HUDEP-2 (cell line): ENCODE data around the gene NEURL1B.
"Not testable (repeated sequence)": the region's sequence is repeated elsewhere in the genome, so short reads cannot be mapped to it uniquely, and the experiment has no call there.

Source experiments
- DNase-seq, 76 experiments: peaks; one replicate each; lab custom pipeline; 2025; ENCODE audit not compliant: unreplicated experiment in 76 of 76; lab: John Stamatoyannopoulos, UW

Gene NEURL1B

GRCh38 chr5:172692981-172693380, 51.9 kb downstream of the NEURL1B start:
- DNase-seq, result no peak

DNA sequence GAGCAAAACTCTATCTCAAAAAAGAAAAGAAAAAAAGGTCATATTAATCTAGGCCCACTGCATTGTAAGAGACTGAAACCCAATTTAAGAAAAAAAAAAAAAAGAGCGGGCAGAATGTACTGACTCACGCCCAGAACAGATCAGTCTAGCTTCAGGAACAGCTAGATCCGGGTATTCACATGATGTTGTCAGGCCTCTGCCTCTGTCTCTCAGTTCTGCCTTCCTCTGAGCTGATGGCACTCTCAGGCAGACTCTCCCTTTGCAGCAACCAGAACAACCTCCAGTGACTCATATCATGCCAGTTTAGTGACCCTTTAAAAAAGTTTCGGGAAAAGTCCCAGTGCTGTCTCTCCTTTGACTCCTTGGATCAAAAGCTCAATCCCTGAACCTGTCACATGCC, 53.0 kb downstream of the NEURL1B start:
- no peak for DNase-seq

- DNase-seq, result no peak
These were observed 53.5 kb downstream of the NEURL1B start for GRCh38 chr5:172694541-172694940.

DNA sequence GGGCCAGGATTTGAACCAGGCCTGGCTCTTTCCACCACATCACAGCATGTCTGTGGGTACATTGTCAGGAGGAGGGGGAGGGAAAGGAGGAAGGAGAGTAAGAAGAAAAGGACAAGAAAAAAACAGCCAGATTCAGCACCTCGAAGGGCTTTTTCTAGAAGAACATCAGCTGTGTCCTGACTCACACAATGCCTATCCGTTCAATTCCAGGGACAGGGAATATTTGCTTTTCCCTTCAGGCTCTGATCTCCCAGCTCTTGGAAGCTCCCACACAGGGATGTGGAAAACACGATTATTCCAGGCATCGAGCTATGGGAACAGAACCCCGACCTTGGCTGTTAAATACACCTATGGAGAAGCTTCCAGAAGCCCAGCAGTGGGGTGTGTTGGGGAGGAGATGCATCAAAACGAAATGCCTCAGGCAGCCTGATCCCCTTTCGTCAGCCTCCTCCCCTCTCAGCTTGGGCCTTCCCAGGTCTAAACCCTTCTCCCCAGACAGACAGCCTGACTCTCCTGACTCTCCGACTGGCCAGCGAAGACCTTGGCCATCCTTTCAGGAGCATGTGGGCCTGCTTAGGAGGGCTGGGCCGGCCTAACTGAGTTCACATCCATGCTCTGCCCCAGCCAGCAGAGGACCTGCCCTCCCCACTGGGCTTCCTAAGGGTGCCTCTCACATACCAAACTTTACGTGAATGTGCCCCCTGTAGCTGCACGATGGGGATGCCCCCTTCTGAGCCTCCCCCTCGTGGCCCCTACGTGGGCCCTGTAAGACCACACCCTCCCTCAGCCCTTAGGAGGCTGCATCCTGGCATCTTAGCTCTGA, 54.4 kb downstream of the NEURL1B start:
- DNase-seq, result no peak

DNA sequence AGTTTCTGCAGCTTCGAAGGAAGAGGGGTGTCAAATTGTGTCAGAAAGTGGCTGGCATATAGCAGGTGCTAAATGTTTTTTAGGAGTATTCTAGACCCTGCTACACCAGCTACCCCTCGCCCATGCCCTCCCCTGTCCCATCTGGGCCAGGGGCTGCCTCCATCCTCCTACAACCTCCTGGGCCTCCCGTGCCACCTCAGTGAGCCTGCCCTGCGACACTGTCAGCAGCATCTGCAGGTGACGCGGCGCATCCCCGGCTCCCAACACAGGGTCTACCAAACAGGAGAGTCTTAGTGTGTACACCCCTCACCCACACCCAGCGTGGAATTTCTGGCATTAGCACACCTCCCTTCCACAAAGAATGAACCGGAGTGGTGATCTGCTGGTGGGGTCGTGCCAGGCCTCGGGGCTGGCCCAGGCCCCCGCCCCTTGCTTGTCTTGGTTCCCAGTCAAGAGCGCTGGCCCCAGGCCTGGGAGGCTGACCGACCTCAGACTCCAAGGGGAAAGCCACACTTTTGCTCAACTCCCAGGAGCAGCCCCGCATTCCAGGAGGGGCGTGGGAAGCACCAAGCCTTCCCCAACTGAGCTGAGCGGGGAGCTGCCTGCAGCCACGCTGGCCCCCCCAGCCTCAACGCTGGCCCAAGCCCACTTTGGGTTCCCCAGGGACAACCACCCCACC, 55.2 kb downstream of the NEURL1B start:
- no peak for DNase-seq

DNA sequence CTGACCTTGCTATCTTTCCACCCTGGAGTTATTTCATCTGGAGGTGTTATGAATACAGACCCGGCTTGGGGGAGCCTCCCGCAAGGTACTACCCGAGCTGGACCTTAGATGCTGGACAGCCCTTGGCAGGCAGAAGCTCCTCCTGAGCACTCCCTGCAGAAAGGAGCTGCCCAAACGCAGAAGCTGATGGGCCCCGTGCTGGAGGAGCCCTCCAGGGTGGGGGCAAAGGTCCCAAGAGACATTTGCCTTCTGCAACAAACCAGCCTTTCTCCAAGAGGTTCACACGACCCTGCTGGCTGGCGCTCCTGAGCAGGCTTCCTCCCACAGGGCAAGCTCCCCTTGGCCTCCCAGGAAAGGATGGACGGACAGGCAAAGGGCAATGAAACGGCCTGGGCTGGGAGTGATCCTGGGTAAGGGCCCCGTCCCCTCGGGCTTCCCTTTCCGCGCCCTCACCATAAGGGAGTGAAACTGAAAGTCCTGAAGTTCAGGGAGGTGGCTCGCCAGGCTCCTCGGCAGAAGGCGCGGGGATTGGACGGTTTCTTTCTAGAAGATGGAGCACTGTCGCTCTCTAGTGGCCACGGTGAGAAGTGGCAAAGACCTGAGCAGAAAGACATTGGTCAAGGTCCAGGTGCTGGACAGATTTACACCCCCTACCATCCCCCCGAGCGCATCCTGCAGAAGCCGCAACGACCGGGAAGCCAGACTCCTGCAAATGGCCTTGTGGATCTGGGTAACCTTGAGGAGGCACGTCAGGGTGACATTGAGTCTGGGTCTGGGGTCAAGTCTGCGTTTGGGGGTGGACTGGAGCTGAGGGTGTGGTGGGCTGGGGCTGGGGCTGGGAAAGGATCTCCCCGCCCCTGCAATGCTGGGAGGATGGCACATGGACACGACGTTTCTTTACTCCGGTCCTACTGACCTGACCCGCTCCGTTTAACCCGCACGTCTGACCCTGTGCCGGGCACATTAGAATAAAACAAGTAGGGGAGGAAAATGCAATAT, 56.4 kb downstream of the NEURL1B start:
- peak in 65 of 76 experiments; percentile 7 to 77 (median 50) for DNase-seq

DNA sequence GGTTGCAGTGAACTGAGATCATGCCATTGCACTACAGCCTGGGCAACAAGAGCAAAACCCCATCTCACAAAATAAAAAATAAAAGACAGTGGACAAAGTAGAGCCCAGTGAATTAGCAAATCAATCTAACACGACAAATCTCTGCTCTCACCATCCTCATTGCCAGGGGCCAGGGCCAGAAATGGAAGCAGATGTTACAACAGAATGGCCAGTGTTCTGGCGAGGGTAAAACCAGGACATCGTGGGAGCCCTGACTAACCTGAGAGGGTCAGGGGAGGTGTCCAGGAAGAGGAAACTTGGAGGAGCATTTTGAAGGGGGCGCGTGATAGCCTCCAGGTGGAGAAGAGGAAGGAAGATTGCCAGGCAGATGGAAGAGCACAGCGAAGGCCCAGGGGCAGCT, 58.4 kb downstream of the NEURL1B start:
- no peak for DNase-seq

- no peak for DNase-seq
These were observed 58.9 kb downstream of the NEURL1B start for GRCh38 chr5:172699999-172700364.

DNA sequence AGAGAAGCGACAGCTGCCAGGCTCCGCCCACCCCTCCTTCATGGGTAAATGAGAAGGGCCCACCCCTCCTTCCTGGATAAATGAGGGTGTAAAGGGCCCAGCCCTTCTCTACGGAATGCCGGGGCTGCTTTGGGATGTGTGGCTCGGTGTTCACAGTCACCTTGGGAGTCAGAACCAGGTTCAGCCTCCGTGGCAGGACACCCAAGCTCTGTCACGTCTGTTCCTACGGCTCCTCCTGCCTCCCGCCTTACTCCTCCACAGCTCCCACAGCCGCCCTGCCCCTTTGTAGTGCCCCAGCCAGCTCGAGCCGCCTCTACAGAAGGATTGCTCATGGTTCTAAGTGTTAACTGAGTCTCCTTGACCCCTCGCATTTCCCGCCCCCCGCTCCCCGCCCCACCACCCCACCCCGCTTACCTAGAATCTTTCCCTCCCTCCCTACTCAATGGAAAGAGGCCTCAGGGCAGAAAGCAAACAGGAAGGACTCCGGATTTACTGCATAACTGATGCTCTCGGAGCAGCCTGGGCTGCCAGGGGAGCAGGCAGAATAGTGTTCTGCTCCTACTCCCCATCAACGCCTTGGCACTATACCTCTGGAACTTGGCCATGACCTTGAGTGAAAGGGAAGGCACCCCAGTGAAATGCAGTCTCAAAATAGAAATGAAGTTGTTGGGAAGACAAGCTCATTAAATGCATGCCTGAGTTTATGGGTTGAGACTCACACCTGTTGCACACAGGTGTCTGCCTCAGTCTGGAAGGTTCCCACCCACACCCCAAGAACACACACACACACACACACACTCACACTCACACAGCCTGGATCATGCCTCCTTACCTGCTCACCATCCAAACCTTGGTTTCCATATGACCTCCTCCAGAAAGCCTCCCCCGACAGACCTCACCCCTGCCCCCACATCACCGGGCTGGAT, 59.6 kb downstream of the NEURL1B start:
- DNase-seq, result no peak

DNA sequence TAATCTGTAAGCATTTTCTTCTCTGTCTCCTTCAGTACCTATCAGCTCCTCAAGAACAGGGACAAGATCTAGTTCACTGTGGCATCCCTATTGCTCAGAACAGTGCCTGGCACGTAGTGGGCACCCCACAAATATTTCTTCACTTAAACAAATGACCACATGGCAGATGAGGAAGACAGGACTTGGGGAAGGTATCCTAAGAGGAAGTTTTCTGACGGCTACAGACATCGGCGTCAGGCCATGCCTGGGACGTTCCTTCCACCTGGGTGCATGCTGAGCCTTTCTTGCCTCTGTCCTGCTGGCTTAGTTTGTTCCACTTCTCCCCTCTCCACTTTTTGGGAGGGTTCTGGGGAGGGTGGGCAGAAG, 60.2 kb downstream of the NEURL1B start:
- DNase-seq, result no peak

DNA sequence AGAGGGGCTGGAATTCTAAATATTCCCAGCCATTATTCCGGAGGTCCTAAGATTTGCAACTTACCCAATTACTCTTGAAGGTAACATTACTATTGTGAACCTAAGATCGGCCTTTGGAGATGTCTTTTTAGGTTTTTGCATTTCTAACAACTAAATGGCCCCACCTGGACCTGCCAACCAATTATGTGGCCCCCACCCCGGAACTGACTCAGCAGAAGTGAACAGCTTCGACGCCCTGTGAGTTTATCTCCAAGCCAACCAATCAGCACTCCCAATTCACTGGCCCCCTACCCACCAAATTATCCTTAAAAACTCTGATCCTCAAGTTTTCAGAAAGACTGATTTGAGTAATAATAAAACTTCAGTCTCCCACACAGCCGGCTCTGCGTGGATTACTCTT, 62.9 kb downstream of the NEURL1B start:
- DNase-seq, result no peak

DNA sequence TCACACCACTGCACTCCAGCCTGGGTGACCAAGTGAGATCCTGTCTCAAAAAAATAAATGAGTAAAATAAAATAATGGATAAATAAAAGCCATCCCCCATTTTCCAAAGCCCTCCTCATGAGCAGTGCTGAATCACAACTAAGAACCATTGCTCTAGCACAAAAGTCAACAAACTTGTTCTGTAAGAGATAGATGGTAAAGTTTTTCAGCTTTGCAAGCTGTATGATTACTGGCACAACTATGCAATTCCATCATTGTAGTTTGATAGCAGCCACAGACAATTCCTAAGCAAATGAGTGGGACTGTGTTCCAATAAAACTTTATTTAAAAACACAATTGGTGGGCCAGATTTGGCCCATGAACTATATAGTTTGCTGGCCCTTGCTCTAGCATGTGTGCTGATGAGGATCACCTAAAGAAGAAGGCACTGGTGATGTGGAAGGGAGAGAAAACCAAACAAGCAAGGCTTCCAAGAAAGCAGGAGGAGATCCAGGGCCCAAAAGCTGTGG, 64.6 kb downstream of the NEURL1B start:
- no peak for DNase-seq

DNA sequence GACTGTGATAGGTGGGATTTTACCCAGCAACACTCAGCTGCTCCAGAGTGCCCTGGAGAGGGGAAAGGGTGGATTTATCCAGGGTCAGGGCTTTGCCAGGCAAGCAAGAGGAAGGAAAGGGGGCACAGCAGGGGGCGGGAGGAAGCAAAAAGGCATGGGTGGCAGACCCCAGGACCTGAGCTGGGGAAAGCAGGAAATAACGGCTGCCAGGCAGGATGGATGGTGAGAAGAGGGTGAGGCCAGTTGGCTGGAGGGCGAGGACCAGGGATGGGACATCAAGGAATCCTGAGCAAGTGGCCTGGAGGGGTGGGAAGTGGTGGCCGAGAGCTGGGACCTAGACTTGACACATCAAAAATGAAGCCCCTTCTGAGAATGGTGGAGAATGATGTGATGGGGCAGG, 65.7 kb downstream of the NEURL1B start:
- no peak for DNase-seq

DNA sequence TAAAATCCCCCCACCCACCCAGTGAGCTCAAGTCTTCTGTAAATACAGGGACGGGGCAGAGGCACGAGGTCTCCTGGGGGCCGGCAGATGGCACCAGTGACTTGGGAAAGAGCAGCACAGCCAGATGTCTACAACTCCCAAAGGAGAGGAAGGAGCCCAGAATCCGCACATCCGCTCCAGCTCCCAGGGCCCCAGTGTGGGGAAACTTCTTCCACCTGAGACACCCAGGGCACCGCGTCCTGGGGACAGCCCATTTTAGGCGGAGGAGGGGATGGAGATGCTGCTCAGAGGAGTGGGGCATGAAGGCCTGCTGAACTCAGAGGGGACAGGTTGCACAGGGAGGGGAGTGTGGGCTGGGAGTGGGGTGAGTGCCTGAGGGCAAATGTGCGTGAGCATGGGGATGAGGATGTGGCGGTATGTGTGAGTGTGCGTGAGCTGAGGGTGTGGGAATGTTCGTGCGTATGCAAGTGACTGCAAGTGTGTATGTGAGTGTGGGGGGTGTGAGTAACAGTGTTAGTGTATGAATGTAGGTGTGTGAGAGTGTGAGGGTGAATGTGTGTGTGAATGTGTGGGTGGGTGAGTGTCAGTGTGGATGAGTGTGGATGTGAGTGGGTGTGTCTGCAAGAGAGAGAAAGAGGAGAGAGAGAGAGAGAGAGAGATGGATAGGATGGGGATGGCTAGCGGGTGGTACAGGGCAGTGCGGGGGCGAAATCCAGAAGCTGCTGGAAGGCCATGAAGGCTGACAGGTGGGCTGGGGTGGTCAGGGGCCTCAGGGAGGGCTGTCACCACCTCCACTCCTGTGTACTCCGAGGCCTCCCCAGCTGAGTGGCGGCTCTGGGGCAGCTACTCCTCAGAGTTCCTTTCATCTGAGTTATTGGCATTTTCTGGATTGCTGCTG, 66.5 kb downstream of the NEURL1B start:
- peak in 5 of 76 experiments; percentile 9 to 28 (median 13) for DNase-seq

- no peak for DNase-seq
These were observed 67.1 kb downstream of the NEURL1B start for GRCh38 chr5:172708183-172708505.

DNA sequence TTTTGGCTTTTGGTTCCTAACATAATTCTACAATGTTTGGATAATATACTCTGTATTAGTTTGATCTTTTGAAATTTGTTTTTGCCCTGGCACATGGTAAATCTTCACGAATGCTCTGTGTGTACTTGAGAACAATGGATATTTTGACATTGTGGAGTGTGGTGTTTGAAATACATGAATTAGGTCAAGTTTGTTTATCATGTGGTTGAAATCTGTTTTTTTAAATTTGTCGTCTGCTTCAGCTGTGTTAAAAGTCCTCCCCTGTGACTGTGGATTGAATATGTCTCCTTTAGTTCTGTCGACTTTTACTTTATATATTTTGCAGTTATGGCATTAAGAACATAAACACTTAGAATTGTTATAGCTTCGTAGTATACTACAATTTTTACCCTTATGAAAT, 69.6 kb downstream of the NEURL1B start:
- DNase-seq, result no peak

- DNase-seq, result not testable (repeated sequence)
These were observed 70.3 kb downstream of the NEURL1B start for GRCh38 chr5:172711321-172711861.

- no peak for DNase-seq
These were observed 71.5 kb downstream of the NEURL1B start for GRCh38 chr5:172712610-172713009.
